DMS 273 (cell line): Measurements from ENCODE around the gene DTWD2.
"Not testable (repeated sequence)": the region's sequence is repeated elsewhere in the genome, so short reads cannot be mapped to it uniquely, and the experiment has no call there.

ENCODE experiments used
- DNase-seq: peaks from one replicate; lab custom pipeline; 2025; ENCODE audit not compliant: unreplicated experiment; lab: John Stamatoyannopoulos, UW

Gene DTWD2

GRCh38 chr5:118998861-118999260 is 10.5 kb upstream of the DTWD2 start:
- not testable (repeated sequence) for DNase-seq

GRCh38 chr5:118996098-118996497 is 7.8 kb upstream of the DTWD2 start:
- DNase-seq, result no peak

- DNase-seq, result no peak
Observed at GRCh38 chr5:118994595-118994994, 6.2 kb upstream of the DTWD2 start.

DNA sequence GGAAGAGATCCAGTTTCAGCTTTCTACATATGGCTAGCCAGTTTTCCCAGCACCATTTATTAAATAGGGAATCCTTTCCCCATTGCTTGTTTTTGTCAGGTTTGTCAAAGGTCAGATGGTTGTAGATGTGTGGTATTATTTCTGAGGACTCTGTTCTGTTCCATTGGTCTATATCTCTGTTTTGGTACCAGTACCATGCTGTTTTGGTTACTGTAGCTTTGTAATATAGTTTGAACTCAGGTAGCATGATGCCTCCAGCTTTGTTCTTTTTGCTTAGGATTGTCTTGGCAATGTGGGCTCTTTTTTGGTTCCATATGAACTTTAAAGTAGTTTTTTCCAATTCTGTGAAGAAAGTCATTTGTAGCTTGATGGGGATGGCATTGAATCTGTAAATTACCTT is 4.8 kb upstream of the DTWD2 start:
- DNase-seq, result not testable (repeated sequence)

GRCh38 chr5:118992055-118992454 is 3.7 kb upstream of the DTWD2 start:
- DNase-seq, result not testable (repeated sequence)

DNA sequence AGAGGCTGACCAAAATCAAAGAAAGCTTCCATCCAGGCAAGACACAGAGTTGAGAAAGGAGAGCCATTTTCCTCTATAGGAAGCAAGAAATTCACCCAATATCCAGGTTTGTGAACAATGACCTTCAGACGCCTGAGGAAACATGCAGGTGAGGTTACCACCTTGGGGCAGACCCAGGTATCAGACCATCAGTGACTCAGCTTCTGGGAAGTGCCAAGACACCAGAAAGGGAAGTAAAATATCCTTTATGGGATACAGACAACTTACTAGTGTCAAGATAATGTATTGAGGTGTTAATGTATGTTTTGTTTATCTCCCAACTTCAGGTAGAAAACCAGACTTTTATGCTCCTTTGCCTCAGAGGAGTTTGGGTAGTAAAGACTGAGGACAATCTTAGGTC is 2.2 kb upstream of the DTWD2 start:
- DNase-seq, result no peak

- DNase-seq, result no peak
Observed at GRCh38 chr5:118989816-118990215, 1.5 kb upstream of the DTWD2 start.

- no peak for DNase-seq
Observed at GRCh38 chr5:118988866-118989180, 476 bp upstream of the DTWD2 start.

- DNase-seq, result no peak
Observed at GRCh38 chr5:118984602-118985001, 3.7 kb downstream of the DTWD2 start.

DNA sequence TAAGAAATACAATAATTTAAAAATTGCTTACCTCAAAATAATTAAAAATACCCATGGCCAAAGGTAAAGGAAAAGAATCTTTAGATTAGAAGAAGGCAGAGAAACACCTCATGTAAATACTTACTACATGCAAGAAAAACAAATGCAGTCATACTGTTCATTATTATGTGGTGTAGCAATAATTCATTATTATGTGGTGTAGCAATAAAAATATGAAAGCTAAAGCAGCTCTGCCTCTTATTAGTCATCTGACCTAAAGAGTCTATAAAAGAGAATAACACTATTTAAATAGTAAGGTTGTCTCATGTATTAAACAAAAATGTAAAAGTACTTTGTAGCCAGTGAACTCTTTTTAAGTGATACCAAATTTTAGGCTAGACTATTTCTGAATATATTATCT is 6.6 kb downstream of the DTWD2 start:
- no peak for DNase-seq

GRCh38 chr5:118980438-118980837 is 7.9 kb downstream of the DTWD2 start:
- DNase-seq, result no peak

DNA sequence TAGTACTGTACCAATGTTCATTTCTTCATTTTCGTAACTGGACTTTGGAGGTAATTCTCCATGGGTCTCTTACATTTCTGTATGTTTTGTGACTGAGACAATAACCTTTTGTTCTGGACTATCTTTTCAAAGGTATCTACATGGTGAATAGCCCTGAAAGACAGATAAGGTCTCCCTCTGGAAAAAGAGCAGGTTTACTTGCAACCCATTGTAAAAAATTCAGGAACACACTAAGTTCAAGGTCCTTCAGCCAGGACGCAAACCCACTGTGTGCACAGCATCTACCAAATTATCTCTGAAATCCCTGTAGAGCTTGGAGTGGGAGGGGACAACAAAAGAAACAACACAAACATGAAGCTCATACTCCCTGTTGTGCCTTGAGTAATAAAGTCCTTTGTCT is 8.3 kb downstream of the DTWD2 start:
- no peak for DNase-seq

DNA sequence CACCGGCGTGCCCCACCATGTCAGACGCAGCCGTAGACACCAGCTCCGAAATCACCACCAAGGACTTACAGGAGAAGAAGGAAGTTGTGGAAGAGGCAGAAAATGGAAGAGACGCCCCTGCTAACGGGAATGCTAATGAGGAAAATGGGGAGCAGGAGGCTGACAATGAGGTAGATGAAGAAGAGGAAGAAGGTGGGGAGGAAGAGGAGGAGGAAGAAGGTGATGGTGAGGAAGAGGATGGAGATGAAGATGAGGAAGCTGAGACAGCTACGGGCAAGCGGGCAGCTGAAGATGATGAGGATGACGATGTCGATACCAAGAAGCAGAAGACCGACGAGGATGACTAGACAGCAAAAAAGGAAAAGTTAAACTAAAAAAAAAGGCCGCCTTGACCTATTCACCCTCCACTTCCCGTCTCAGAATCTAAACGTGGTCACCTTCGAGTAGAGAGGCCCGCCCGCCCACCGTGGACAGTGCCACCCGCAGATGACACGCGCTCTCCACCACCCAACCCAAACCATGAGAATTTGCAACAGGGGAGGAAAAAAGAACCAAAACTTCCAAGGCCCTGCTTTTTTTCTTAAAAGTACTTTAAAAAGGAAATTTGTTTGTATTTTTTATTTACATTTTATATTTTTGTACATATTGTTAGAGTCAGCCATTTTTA is 14.4 kb downstream of the DTWD2 start:
- not testable (repeated sequence) for DNase-seq

DNA sequence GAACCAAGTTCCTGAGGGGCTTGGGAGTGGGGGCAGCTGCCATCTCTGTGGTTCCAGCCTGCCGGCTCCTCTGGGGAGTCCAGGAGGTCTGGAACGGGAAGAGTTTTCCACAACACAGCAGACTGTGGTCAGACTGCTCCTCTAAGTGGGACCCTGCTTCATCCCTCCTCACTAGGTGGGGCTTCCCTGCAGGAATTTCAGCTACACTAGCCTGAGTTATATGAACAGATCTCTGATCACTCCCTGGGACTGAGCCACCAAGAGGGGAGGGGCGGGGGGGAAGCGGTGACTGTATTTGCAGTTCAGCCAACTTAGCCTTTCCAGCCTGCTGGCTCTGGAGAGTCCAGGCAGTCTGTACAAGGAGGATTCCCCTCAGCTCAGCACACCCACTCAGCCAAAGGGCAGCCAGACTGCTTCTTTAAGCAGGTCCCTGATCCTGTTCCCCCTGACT is 19.4 kb downstream of the DTWD2 start:
- DNase-seq, result no peak

- no peak for DNase-seq
Observed at GRCh38 chr5:118968406-118968911, 19.9 kb downstream of the DTWD2 start.

- DNase-seq, result no peak
Observed at GRCh38 chr5:118967059-118967508, 21.3 kb downstream of the DTWD2 start.

- no peak for DNase-seq
Observed at GRCh38 chr5:118965890-118966289, 22.5 kb downstream of the DTWD2 start.

DNA sequence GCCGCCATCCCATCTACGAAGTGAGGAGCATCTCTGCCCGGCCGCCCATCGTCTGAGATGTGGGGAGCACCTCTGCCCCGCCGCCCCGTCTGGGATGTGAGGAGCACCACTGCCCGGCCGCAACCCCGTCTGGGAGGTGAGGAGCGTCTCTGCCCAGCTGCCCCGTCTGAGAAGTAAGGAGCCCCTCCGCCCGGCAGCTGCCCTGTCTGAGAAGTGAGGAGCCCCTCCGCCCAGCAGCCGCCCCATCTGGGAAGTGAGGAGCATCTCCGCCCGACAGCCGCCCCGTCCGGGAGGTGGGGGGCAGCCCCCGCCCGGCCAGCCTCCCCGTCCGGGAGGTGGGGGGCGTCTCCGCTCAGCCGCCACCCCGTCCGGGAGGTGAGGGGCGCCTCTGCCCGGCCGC is 23.4 kb downstream of the DTWD2 start:
- not testable (repeated sequence) for DNase-seq

GRCh38 chr5:118964388-118964787 is 24.0 kb downstream of the DTWD2 start:
- DNase-seq, result not testable (repeated sequence)

DNA sequence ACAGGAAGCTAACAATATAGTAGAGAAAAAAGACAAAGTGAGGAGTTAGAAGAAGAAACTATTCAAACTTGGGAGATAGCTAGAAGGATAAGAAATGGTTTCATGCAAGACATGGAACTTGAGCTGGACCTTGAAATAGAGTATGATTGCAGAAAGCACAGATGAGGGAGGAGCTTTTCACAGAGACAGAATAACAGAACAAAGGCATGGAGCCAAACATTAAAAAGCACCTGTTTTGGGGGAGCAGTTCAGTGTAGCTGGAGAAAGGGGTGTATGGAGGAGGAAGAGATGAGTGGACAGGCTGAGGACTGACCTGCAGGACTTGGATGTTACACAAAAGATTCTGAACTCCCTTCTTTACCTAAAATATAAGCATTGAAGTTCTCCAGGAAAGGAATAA is 25.2 kb downstream of the DTWD2 start:
- DNase-seq, result no peak

DNA sequence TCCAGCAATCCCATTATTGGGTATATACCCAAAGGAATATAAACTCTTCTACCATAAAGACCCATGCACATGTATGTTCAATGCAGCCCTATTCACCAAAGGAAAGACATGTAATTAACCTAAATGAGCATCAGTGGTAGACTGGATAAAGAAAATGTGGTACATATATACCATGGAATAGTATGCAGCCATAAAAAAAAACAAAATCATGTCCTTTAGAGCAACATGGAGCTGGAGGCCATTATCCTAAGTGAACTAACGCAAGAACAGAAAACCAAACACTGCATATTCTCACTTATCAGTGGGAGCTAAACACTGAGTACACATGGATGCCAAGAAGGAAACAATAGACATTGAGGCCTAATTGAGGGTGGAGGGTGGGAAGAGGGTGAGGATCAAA is 27.8 kb downstream of the DTWD2 start:
- no peak for DNase-seq

GRCh38 chr5:118956727-118957126 is 31.6 kb downstream of the DTWD2 start:
- peak; percentile 51 for DNase-seq

DNA sequence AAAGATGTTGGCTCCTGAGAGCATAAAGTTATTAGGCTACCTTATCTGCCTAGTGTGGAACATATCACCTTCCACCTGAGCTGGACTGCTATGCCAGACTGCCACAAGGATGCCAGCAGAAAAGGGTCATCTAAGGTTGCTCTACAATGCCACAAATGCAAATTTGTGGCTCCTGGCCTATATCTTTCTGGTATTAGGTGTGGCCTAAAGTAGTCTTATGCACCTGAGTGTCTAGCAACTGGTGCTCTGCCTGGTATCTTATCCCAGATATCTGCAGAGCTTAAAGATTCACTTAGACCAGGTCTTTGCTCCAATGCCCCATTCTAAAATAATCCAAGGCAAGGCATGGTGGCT is 34.7 kb downstream of the DTWD2 start:
- DNase-seq, result no peak
